HCT116 (cell line): Measurements from ENCODE around the gene TFEB. TPM values are rescaled to one million over a fixed set of nuclear protein-coding genes. Genes with fewer than 3 reads are reported as not detected.

Experiments
- ATAC-seq: fragments of 200-7000 bp; cut with Tn5 transposase; 2 replicates; pipeline ENCODE4 v1.9.1; 2020; ENCODE audit warnings: mild to moderate bottlenecking, moderate library complexity
- BruUV-seq: library from RNA; stranded (reverse); fragments of 400-500 nt; replicated peaks from 2 replicates; lab custom pipeline; 2021; lab: Mats Ljungman, UMichigan
- CTCF ChIA-PET: fragments of 300-600 bp; sonication (Branson Sonifier 250); formaldehyde crosslinking; loops from one replicate; lab custom pipeline; 2021; ENCODE audit warnings: antibody characterized with exemption; lab: Charles Lee
- POLR2A ChIA-PET: fragments of 300-600, 350-600 bp; sonication (Branson Sonifier 250); formaldehyde crosslinking; loops from one replicate; lab custom pipeline; 2021; ENCODE audit warnings: antibody characterized with exemption; lab: Charles Lee
- RAD21 ChIA-PET, 2 experiments: fragments of 300-600 bp; sonication (Branson Sonifier 250); formaldehyde crosslinking; loops; one replicate each; lab custom pipeline; 2023; ENCODE audit warnings: low total read pairs in 2 of 2; ENCODE audit not compliant: uncharacterized antibody in 2 of 2, unreplicated experiment in 2 of 2, low non-redundant PET in 1 of 2; lab: Charles Lee
- DNase-seq: peaks from one replicate; pipeline ENCODE4 v3.0.0-alpha.2; 2010; ENCODE audit warnings: low read depth, low spot score
- H2AFZ ChIP-seq: fragments of 200-600 bp; shearing (Covaris generic), sonication (generic); 2 replicates; pipeline ENCODE4 v1.6.1; 2017; ENCODE audit warnings: low read depth, mixed run types, mixed read lengths, antibody characterized with exemption, low read length; ENCODE audit not compliant: poor library complexity, severe bottlenecking
- H3K27ac ChIP-seq: 2 replicates; pipeline ENCODE4 v1.5.1; 2012; ENCODE audit warnings: low read depth, low read length
- H3K27me3 ChIP-seq: fragments of 200-600 bp; sonication (generic); 2 replicates; pipeline ENCODE4 v1.6.1; 2016; ENCODE audit warnings: mixed run types, low read length, mixed read lengths; ENCODE audit not compliant: insufficient read depth
- H3K36me3 ChIP-seq, 2 experiments: fragments of 200-500 bp in 1 of 2; fragments of 200-600 bp in 1 of 2; sonication (Bioruptor generic) in 1 of 2; sonication (generic) in 1 of 2; 2 replicates each; pipeline versions ENCODE4 v1.5.1 to v1.6.1; 2014 to 2016; ENCODE audit warnings: low read length in 2 of 2, inconsistent platforms in 1 of 2, mixed read lengths in 1 of 2, mixed run types in 1 of 2; ENCODE audit not compliant: insufficient read depth in 2 of 2, control insufficient read depth in 1 of 2
- H3K4me1 ChIP-seq, 2 experiments: fragments of 200-600 bp in 1 of 2; sonication (generic) in 1 of 2; 2 replicates each; pipeline versions ENCODE4 v1.5.1 to v1.6.1; 2012 to 2017; ENCODE audit warnings: low read length in 2 of 2, inconsistent platforms in 1 of 2, mild to moderate bottlenecking in 1 of 2, mixed read lengths in 1 of 2, mixed run types in 1 of 2, moderate library complexity in 1 of 2; ENCODE audit not compliant: insufficient read depth in 2 of 2, control insufficient read depth in 1 of 2
- H3K4me2 ChIP-seq: fragments of 200-600 bp; sonication (generic); 2 replicates; pipeline ENCODE4 v1.6.1; 2017; ENCODE audit warnings: mixed run types, low read length, mixed read lengths
- H3K4me3 ChIP-seq, 2 experiments: fragments of 200-600 bp in 1 of 2; sonication (generic) in 1 of 2; replicated peaks in 1 of 2; 2 replicates each; pipeline ENCODE4 v1.5.1; 2011 to 2016; ENCODE audit warnings: low read length in 2 of 2, control low read depth in 1 of 2, low read depth in 1 of 2, mild to moderate bottlenecking in 1 of 2, mixed read lengths in 1 of 2, mixed run types in 1 of 2
- H3K79me2 ChIP-seq: fragments of 200-600 bp; sonication (generic); 2 replicates; pipeline ENCODE4 v1.6.1; 2017; ENCODE audit warnings: mild to moderate bottlenecking, mixed run types, low read length, moderate library complexity, mixed read lengths; ENCODE audit not compliant: insufficient read depth
- H3K9ac ChIP-seq: fragments of 200-600 bp; sonication (generic); 2 replicates; pipeline ENCODE4 v1.6.1; 2016; ENCODE audit warnings: low read length, mixed read lengths
- H3K9me2 ChIP-seq: fragments of 200-600 bp; sonication (generic), shearing (Covaris generic); 2 replicates; pipeline ENCODE4 v1.6.1; 2017; ENCODE audit warnings: mixed run types, mild to moderate bottlenecking, moderate library complexity; ENCODE audit not compliant: insufficient read depth
- H3K9me3 ChIP-seq, 2 experiments: fragments of 200-500 bp in 1 of 2; fragments of 200-600 bp in 1 of 2; sonication (Bioruptor generic) in 1 of 2; sonication (generic) in 1 of 2; 2 replicates each; pipeline ENCODE4 v1.6.1; 2014 to 2017; ENCODE audit warnings: low read length in 2 of 2, mixed read lengths in 2 of 2, inconsistent platforms in 1 of 2, low read depth in 1 of 2, mild to moderate bottlenecking in 1 of 2, mixed run types in 1 of 2, moderate library complexity in 1 of 2; ENCODE audit not compliant: control insufficient read depth in 1 of 2, insufficient read depth in 1 of 2
- H4K20me1 ChIP-seq: fragments of 200-600 bp; sonication (generic), shearing (Covaris generic); 2 replicates; pipeline ENCODE4 v1.6.1; 2017; ENCODE audit warnings: mixed run types, mild to moderate bottlenecking, moderate library complexity; ENCODE audit not compliant: insufficient read depth
- MAX ChIP-seq: IDR thresholded peaks from 2 replicates; pipeline ENCODE4 v1.6.1; 2012
- POLR2AphosphoS5 ChIP-seq: IDR thresholded peaks from 2 replicates; pipeline ENCODE4 v1.6.1; 2011; ENCODE audit warnings: mild to moderate bottlenecking, low read depth, low read length, moderate library complexity
- SIN3A ChIP-seq: IDR thresholded peaks from 2 replicates; pipeline ENCODE4 v1.6.1; 2012; ENCODE audit warnings: low read depth
- intact Hi-C: fragments of 100-400 bp; cut with micrococcal nuclease; formaldehyde crosslinking; loops from 2 replicates; pipeline ENCODE4 v1.10.0; 2022
- total RNA-seq: library from RNA; stranded (reverse); gene quantifications from one replicate; pipeline ENCODE4 v1.2.1, GENCODE V29; 2021; ENCODE audit not compliant: unreplicated experiment

The TFEB gene
- total RNA-seq, 1 experiment from 2014 or later = 4.8 TPM

GRCh38 chr6:41781366-41781730, 45.9 kb upstream of the TFEB start:
- no peaks in the 10 kb centered on the region for H3K27me3 ChIP-seq
- H3K27ac ChIP-seq = peak overlapping the region; percentile 69
- POLR2A ChIA-PET = interaction anchor here (0.7 kb wide), 1 partner anchor 263 kb away, joined by 3 read pairs; no protein-coding TSS in a partner anchor
- peak overlapping the region; percentile 67 to 83 for H3K4me3 ChIP-seq
- peak overlapping the region; percentile 61 for H2AFZ ChIP-seq
- H3K79me2 ChIP-seq = no peaks in the 10 kb centered on the region
- H3K4me1 ChIP-seq = peaks cover 19 to 30% of the 10 kb centered on the region in 2 experiments
- H3K9me3 ChIP-seq = no peaks in the 10 kb centered on the region
- H3K4me2 ChIP-seq = peak overlapping the region; percentile 99
- no peaks in the 10 kb centered on the region for H3K9me2 ChIP-seq
- no peaks in the 10 kb centered on the region for H4K20me1 ChIP-seq
- CTCF ChIA-PET = interaction anchor here (2.8 kb wide), 1 partner anchor 263 kb away, joined by 13 read pairs; no protein-coding TSS in a partner anchor
- no peaks in the 10 kb centered on the region; a peak in 1 of 4 replicates for H3K36me3 ChIP-seq
- RAD21 ChIA-PET = no interaction called here
- BruUV-seq = no TSS peak
- TF ChIP-seq MAX (no peak), POLR2AphosphoS5 (peak; percentile 41; the same call in 1 of the 2 replicates)
- DNase-seq (no peak), ATAC-seq (no peak)
- intact Hi-C loops = loop anchor here (10.0 kb wide), 2 partner anchors 383 to 433 kb away; partner anchors contain the start of gene MRPS10
- H3K9ac ChIP-seq = peak overlapping the region; percentile 63

- no peak for DNase-seq
- no peaks in the 10 kb centered on the region; a peak in 1 of 4 replicates for H3K36me3 ChIP-seq
- H3K27me3 ChIP-seq = no peaks in the 10 kb centered on the region
- ChIA-PET RAD21 (no interaction called here), POLR2A (no interaction called here), CTCF (interaction anchor here (2.8 kb wide), 1 partner anchor 263 kb away, joined by 13 read pairs; no protein-coding TSS in a partner anchor)
- peaks cover 16 to 24% of the 10 kb centered on the region in 2 experiments for H3K4me1 ChIP-seq
- H2AFZ ChIP-seq = peak within 1 kb of the TSS; percentile 80
- TF ChIP-seq POLR2AphosphoS5 (0 out of 2 replicates have a peak, but pooled peaks have one; percentile 20), SIN3A (no peak)
- BruUV-seq = no TSS peak
- peak within 1 kb of the TSS; percentile 69 for H3K27ac ChIP-seq
- peak within 1 kb of the TSS; percentile 68 for H3K9ac ChIP-seq
- peak within 1 kb of the TSS; percentile 99 for H3K4me2 ChIP-seq
- H3K9me2 ChIP-seq = no peaks in the 10 kb centered on the region
- no peaks in the 10 kb centered on the region for H3K9me3 ChIP-seq
- intact Hi-C loops = loop anchor here (1.0 to 10.0 kb wide), 3 partner anchors 264 to 434 kb away; partner anchors contain the start of gene MRPS10
- H3K79me2 ChIP-seq = no peaks in the 10 kb centered on the region
- H3K4me3 ChIP-seq = peak within 1 kb of the TSS; percentile 77 to 83
- H4K20me1 ChIP-seq = no peaks in the 10 kb centered on the region
- peak; percentile 21 for ATAC-seq
Measured at GRCh38 chr6:41780551-41781365, 45.4 kb upstream of the TFEB start, which contains the start of gene PRICKLE4. Gene PRICKLE4, plus strand, starts transcription at chr6:41780782. Its CDS starts 2,692 bp downstream, at chr6:41783474.
